Tibial nerve (tissue), 4 donors: ENCODE results near the gene ADCY2. TPM values are rescaled to one million over a fixed set of nuclear protein-coding genes. Genes with fewer than 3 reads are reported as not detected.

Experiments
- DNase-seq, 2 donors: peaks; one replicate each; pipeline ENCODE4 v3.0.0-alpha.2; 2019; ENCODE audit warnings: low spot score in 2 of 2
- H3K27ac ChIP-seq, 4 donors: fragments of 200-600 bp; sonication (generic) in 3 of 4; one replicate each; pipeline ENCODE4 v1.5.1; 2017 to 2019; ENCODE audit warnings: mild to moderate bottlenecking in 1 of 4
- H3K27me3 ChIP-seq, 2 donors: fragments of 200-600 bp; sonication (generic) in 1 of 2; one replicate each; pipeline versions ENCODE4 v1.5.1 to v1.6.0; 2017 to 2019
- H3K36me3 ChIP-seq, 3 donors: fragments of 200-600 bp; sonication (generic); one replicate each; pipeline ENCODE4 v1.5.1; 2018 to 2019
- H3K4me1 ChIP-seq, 4 donors: fragments of 200-600 bp; sonication (generic) in 3 of 4; one replicate each; pipeline ENCODE4 v1.5.1; 2017 to 2019
- H3K4me3 ChIP-seq, 4 donors: fragments of 200-600 bp; sonication (generic) in 3 of 4; one replicate each; pipeline ENCODE4 v1.5.1; 2017 to 2019; ENCODE audit warnings: mild to moderate bottlenecking in 1 of 4, moderate library complexity in 1 of 4
- H3K9me3 ChIP-seq, 4 donors: fragments of 200-600 bp; sonication (generic) in 3 of 4; one replicate each; pipeline ENCODE4 v1.5.1; 2017 to 2019
- CTCF ChIP-seq, 5 experiments: fragments of 200-600 bp in 3 of 5; fragments of 450-650 bp in 2 of 5; sonication (generic) in 3 of 5; IDR thresholded peaks; one replicate each; pipeline ENCODE4 v1.5.1; 2016 to 2019; ENCODE audit warnings: antibody characterized with exemption in 5 of 5, mild to moderate bottlenecking in 3 of 5, moderate library complexity in 2 of 5
- EP300 ChIP-seq, 2 donors: sonication (generic); formaldehyde crosslinking; IDR thresholded peaks; one replicate each; pipeline ENCODE4 v1.6.1; 2017; ENCODE audit warnings: antibody characterized with exemption in 2 of 2, mild to moderate bottlenecking in 1 of 2
- POLR2A ChIP-seq, 2 donors: fragments of 450-650 bp; IDR thresholded peaks; one replicate each; pipeline ENCODE4 v1.6.1; 2017; ENCODE audit warnings: antibody characterized with exemption in 2 of 2, mild to moderate bottlenecking in 2 of 2, moderate library complexity in 2 of 2
- WGBS, 2 donors: methylation state at CpG; one replicate each; pipeline ENCODE4 v1.1.5; 2018; 5-methylcytosine and 5-hydroxymethylcytosine counted together
- total RNA-seq, 4 donors: library from RNA; depleted of rRNA; stranded (reverse); fragments of >200 nt; gene quantifications; one replicate each; pipeline ENCODE4 v1.1.0, GENCODE V29; 2016

Gene ADCY2
- total RNA-seq, 4 donors from 2014 or later: 4.2 to 11.8 (median 10.0) TPM

- Histone ChIP-seq H3K4me3 (no peak overlapping the region), H3K27ac (no peak overlapping the region), H3K27me3 (no peaks in the 10 kb centered on the region), H3K36me3 (no peaks in the 10 kb centered on the region), H3K9me3 (no peaks in the 10 kb centered on the region), H3K4me1 (no peaks in the 10 kb centered on the region)
- no peak for DNase-seq
- 66 to 70% methylated on average over 4 of the region's 4 CpGs for WGBS, 2 donors
- no peak for TF ChIP-seq EP300 (IDR thresholded peaks at IDR 0.05)
- TF ChIP-seq POLR2A (IDR thresholded peaks at IDR 0.05): no peak
- no peak for TF ChIP-seq CTCF (IDR thresholded peaks at IDR 0.05)
These were observed 310.3 kb downstream of the ADCY2 start for GRCh38 chr5:7706256-7706655.

GRCh38 chr5:7714119-7714518, 318.2 kb downstream of the ADCY2 start:
- no peak overlapping the region for H3K4me3 ChIP-seq
- DNase-seq: no peak
- WGBS, 2 donors: 78 to 81% methylated on average over 6 of the region's 6 CpGs

GRCh38 chr5:7714697-7715096, 318.8 kb downstream of the ADCY2 start:
- H3K27me3 ChIP-seq: no peaks in the 10 kb centered on the region
- H3K27ac ChIP-seq: no peak overlapping the region
- no peaks in the 10 kb centered on the region for H3K4me1 ChIP-seq
- no peak for TF ChIP-seq EP300 (IDR thresholded peaks at IDR 0.05)
- no peak for TF ChIP-seq CTCF (IDR thresholded peaks at IDR 0.05)
- no peak for TF ChIP-seq POLR2A (IDR thresholded peaks at IDR 0.05)
- no peak for DNase-seq
- no peak overlapping the region for H3K4me3 ChIP-seq
- no peaks in the 10 kb centered on the region for H3K36me3 ChIP-seq
- no peaks in the 10 kb centered on the region for H3K9me3 ChIP-seq

More at GRCh38 chr5:7714119-7714518, 318.2 kb downstream of the ADCY2 start:
- Histone ChIP-seq H3K4me1 (no peaks in the 10 kb centered on the region), H3K27me3 (no peaks in the 10 kb centered on the region), H3K9me3 (no peaks in the 10 kb centered on the region), H3K36me3 (no peaks in the 10 kb centered on the region), H3K27ac (no peak overlapping the region)
- TF ChIP-seq CTCF (IDR thresholded peaks at IDR 0.05) (no peak), POLR2A (IDR thresholded peaks at IDR 0.05) (no peak), EP300 (IDR thresholded peaks at IDR 0.05) (no peak)

GRCh38 chr5:7717691-7718090, 321.8 kb downstream of the ADCY2 start:
- TF ChIP-seq POLR2A (IDR thresholded peaks at IDR 0.05) (no peak), CTCF (IDR thresholded peaks at IDR 0.05) (no peak), EP300 (IDR thresholded peaks at IDR 0.05) (no peak)
- H3K36me3 ChIP-seq: no peaks in the 10 kb centered on the region
- H3K27me3 ChIP-seq: no peaks in the 10 kb centered on the region
- WGBS, 2 donors: 84 to 88% methylated on average over 4 of the region's 4 CpGs
- H3K9me3 ChIP-seq: no peaks in the 10 kb centered on the region
- H3K4me3 ChIP-seq: no peak overlapping the region
- no peak overlapping the region for H3K27ac ChIP-seq
- no peaks in the 10 kb centered on the region for H3K4me1 ChIP-seq
- DNase-seq: no peak

GRCh38 chr5:7728076-7728475, 332.1 kb downstream of the ADCY2 start:
- Histone ChIP-seq H3K4me3 (no peak overlapping the region), H3K27ac (no peak overlapping the region), H3K9me3 (no peaks in the 10 kb centered on the region), H3K4me1 (peaks cover 0 to 3% (median 0%) of the 10 kb centered on the region in 4 donors), H3K27me3 (no peaks in the 10 kb centered on the region), H3K36me3 (no peaks in the 10 kb centered on the region)
- no peak for TF ChIP-seq CTCF (IDR thresholded peaks at IDR 0.05)
- TF ChIP-seq EP300 (IDR thresholded peaks at IDR 0.05): no peak
- TF ChIP-seq POLR2A (IDR thresholded peaks at IDR 0.05): no peak
- WGBS, 2 donors: 28 to 33% methylated on average over 4 of the region's 4 CpGs
- peak in 1 of 2 donors; percentile 17 for DNase-seq
